HUES6 (cell line): ENCODE measurements around the gene USP48.

Experiments
- H3K27ac ChIP-seq: 2 replicates; pipeline ENCODE4 v1.7.0; 2013; ENCODE audit warnings: low read depth, mild to moderate bottlenecking, low read length, inconsistent platforms
- H3K27me3 ChIP-seq: 2 replicates; pipeline ENCODE4 v1.6.1; 2013; ENCODE audit warnings: low read length; ENCODE audit not compliant: control insufficient read depth, insufficient read depth
- H3K36me3 ChIP-seq: 2 replicates; pipeline ENCODE4 v1.6.1; 2013; ENCODE audit warnings: low read length; ENCODE audit not compliant: control insufficient read depth, insufficient read depth
- H3K4me1 ChIP-seq: 2 replicates; pipeline ENCODE4 v1.6.1; 2013; ENCODE audit warnings: low read length; ENCODE audit not compliant: control insufficient read depth, insufficient read depth
- H3K4me3 ChIP-seq: 2 replicates; pipeline ENCODE4 v1.5.1; 2013; ENCODE audit warnings: low read depth, low read length
- H3K9ac ChIP-seq: one replicate; pipeline ENCODE4 v1.6.1; 2013; ENCODE audit warnings: mild to moderate bottlenecking, low read length
- H3K9me3 ChIP-seq: 2 replicates; pipeline ENCODE4 v1.6.1; 2013; ENCODE audit warnings: low read depth, low read length; ENCODE audit not compliant: control insufficient read depth, insufficient read depth

USP48 gene

DNA sequence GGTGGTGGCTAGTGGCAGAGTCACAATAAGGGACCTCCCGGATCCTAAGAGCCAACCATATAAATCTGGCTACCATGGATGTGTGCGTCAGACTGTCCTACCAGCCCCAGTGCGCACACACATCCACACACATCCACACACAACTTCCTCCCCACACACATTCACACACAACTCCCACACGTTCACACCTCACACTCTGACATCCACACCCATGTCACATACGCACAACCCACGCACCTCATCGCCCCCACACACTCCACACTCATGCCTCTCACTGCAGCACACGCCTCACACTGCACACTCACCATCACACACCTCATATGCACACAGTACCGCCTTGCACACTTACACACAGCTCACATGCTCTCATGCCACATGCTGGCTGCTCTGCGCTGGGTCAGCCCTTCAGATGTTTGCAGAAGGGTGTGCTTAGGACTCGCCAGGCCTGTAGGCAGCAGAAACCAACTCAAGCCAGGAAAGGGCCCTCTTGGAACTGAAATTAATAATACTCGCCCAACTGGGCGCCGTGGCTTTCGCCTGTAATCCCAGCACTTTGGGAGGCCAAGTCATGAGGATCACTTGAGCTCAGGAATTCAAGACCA is 32.1 kb upstream of the USP48 start:
- no peak overlapping the region for H3K9ac ChIP-seq
- no peaks in the 10 kb centered on the region for H3K36me3 ChIP-seq
- H3K4me3 ChIP-seq: peak overlapping the region; percentile 68; the same call in 1 of the 2 replicates
- H3K27me3 ChIP-seq: peaks cover 5% of the 10 kb centered on the region; the same call in 1 of the 2 replicates
- no peaks in the 10 kb centered on the region for H3K9me3 ChIP-seq
- no peak overlapping the region for H3K27ac ChIP-seq
- H3K4me1 ChIP-seq: peaks cover 9% of the 10 kb centered on the region; the same call in 1 of the 2 replicates

DNA sequence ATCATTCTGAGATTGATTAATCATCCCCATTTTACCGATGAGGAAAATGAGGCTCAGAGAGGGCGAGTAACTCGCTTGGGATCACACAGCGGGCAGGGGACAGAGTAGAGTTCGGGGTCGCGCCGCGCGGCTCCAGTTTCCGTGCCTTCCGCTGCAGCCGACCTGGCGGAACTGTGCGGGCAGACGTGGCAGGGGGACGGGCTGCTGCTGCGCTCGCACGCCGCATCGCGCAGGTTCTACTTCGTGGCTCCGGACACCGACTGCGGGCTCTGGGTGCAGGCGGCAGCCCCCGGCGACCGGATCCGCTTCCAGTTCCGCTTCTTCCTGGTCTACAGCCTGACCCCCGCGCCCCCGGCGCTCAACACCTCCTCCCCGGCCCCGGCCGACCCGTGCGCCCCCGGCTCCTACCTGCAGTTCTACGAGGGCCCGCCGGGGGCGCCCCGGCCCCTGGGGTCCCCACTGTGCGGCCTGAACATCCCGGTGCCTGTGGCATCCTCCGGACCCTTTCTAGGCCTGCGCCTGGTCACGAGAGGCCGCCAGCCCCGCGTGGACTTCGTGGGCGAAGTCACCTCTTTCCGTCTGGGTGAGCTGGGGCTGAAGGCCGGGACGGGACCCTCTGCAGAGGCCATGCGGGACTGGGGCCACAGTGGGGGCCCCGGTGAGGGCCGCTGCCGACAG is 31.4 kb upstream of the USP48 start:
- Histone ChIP-seq H3K4me3 (peak overlapping the region; percentile 68), H3K9me3 (no peaks in the 10 kb centered on the region), H3K27ac (no peak overlapping the region), H3K9ac (peak overlapping the region; percentile 55), H3K36me3 (no peaks in the 10 kb centered on the region), H3K27me3 (peaks cover 5% of the 10 kb centered on the region; the same call in 1 of the 2 replicates), H3K4me1 (peaks cover 9% of the 10 kb centered on the region; the same call in 1 of the 2 replicates)

DNA sequence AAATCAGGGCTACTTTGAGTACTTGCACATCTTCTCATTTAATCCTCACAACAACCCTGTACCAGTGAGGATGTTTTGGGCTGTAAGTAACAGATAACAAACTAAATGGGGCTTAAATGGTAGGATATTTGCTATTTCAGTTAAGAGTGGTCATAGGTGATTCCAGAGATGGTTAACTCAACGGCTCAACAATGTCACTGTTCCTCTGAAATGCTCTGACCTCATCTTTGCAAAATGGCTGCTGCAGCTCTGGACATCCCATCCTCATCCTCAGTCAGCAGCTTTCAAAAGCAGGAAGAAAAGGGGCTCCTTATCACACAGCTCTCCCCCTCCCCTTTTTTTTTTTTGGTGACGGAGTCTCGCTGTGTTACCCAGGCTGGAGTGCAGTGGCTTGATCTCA is 30.6 kb upstream of the USP48 start:
- H3K27me3 ChIP-seq: peaks cover 5% of the 10 kb centered on the region; the same call in 1 of the 2 replicates
- H3K36me3 ChIP-seq: no peaks in the 10 kb centered on the region
- no peak overlapping the region for H3K9ac ChIP-seq
- H3K4me3 ChIP-seq: no peak overlapping the region
- H3K27ac ChIP-seq: no peak overlapping the region
- H3K9me3 ChIP-seq: no peaks in the 10 kb centered on the region
- H3K4me1 ChIP-seq: peaks cover 9% of the 10 kb centered on the region; the same call in 1 of the 2 replicates

DNA sequence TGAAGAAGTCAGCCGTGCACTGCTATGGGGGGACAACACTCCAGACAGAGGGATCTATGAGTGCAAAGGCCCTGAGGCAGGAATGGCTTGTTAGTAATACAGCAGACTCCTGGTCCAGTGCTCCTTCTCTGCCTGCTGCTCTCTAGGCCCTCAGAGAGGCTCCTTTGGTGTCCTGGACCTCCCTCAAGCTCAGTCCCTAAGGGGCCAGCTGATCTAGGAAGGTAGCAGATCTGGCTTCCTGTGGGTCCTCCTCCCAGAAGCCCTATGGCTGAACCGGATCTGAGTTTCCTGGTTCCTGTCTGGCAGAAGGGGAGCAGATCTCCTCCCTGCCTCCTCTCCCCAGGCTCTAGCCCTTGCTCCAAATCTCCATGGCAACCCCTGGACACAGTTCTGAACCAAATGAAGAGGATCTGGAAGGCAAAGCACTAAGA is 28.9 kb upstream of the USP48 start, which contains the start of gene LDLRAD2:
Gene LDLRAD2 (plus strand): TSS at position 391 of the 431 bp plus-strand sequence. CDS start 187 bp downstream, outside the sequence.
- no peak within 1 kb of the TSS for H3K4me3 ChIP-seq
- no peak within 1 kb of the TSS for H3K27ac ChIP-seq
- H3K27me3 ChIP-seq: peaks cover 5% of the 10 kb centered on the region; the same call in 1 of the 2 replicates
- H3K9me3 ChIP-seq: no peaks in the 10 kb centered on the region
- no peaks in the 10 kb centered on the region for H3K36me3 ChIP-seq
- peaks cover 6% of the 10 kb centered on the region; the same call in 1 of the 2 replicates for H3K4me1 ChIP-seq
- no peak within 1 kb of the TSS for H3K9ac ChIP-seq

DNA sequence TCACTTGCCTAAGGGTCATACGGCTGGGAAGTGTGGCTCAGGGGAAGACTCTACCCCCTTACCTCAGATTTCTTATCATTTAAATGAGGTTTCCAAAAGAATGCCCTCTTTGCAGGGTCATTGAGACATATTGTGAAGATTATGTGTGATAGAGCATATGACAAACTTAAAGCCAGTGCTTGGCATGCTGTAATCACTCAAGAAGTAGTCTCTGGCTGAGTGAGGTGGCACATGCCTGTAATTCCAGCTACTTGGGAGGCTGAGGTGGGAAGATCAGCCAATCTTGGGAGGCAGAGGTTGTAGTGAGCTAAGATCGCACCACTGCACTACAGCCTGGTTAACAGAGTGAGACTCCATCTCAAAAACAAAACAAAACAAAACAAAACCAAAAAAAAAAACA is 21.6 kb upstream of the USP48 start:
- Histone ChIP-seq H3K4me1 (no peaks in the 10 kb centered on the region), H3K9me3 (no peaks in the 10 kb centered on the region), H3K4me3 (no peak overlapping the region), H3K27ac (no peak overlapping the region), H3K36me3 (no peaks in the 10 kb centered on the region), H3K27me3 (no peaks in the 10 kb centered on the region), H3K9ac (no peak overlapping the region)

DNA sequence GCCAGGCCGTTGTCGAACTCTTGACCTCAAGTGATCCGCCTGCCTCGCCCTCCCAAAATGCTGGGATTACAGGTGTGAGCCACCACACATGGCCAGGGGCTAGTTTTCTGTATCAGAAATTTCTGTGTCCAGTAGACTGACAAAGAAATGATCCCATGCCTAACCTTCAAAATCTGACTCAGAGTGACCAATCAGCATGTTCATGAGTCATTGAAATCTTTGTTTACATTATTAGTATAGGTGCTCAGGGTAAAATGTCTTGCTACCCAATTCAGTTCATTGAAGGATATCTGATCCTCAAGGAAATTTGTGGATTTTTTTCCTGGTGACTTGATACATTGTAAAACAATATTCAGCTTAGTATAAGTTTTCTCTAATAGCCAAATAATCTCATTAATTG is 18.2 kb upstream of the USP48 start:
- H3K4me1 ChIP-seq: no peaks in the 10 kb centered on the region
- no peak overlapping the region for H3K27ac ChIP-seq
- H3K36me3 ChIP-seq: no peaks in the 10 kb centered on the region
- H3K27me3 ChIP-seq: no peaks in the 10 kb centered on the region
- H3K9ac ChIP-seq: no peak overlapping the region
- no peak overlapping the region for H3K4me3 ChIP-seq
- H3K9me3 ChIP-seq: no peaks in the 10 kb centered on the region

DNA sequence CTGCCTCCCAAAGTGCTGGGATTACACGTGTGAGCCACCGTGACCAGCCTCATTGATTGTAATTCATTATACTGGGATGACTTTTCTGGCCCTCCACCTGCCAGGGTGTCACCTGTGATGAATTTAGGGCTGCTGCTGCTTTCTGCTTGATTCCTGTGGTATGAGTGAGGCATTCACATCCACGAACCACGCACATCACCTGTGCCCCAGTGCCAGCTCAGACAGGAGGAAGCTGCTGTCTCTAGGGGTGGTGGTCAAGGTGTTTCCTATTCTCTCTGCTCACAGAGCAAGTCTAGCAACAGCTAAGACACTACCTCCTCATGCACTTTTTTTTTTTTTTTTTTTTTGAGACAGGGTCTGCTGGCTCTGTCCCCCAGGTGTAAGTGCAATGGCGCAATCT is 16.8 kb upstream of the USP48 start:
- no peak overlapping the region for H3K9ac ChIP-seq
- no peak overlapping the region for H3K27ac ChIP-seq
- no peaks in the 10 kb centered on the region for H3K4me1 ChIP-seq
- H3K4me3 ChIP-seq: no peak overlapping the region
- H3K9me3 ChIP-seq: peaks cover 5% of the 10 kb centered on the region
- no peaks in the 10 kb centered on the region for H3K27me3 ChIP-seq
- H3K36me3 ChIP-seq: no peaks in the 10 kb centered on the region

DNA sequence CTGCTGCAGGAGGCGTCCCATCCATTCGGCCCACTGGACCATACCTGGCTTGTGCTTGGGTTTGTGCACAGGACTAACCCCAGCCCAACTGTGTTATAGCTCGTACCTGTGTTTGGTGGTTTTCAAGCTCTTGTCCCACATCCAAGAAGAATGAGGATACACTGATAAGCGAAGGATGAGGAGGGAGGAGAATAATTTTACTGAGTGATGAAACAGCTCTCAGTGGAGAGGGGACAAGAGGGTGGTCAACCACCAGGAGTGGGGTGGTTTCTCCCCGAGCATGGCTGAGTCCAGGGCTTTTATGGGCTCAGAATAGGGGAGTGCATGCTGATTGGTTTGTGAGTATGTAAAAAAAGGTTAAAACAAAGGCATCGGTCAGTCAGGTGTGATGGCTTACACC is 12.1 kb upstream of the USP48 start:
- H3K36me3 ChIP-seq: no peaks in the 10 kb centered on the region
- 0 out of 2 replicates have a peak, but pooled peaks cover under 1% of the 10 kb centered on the region for H3K4me1 ChIP-seq
- no peak overlapping the region for H3K4me3 ChIP-seq
- H3K9me3 ChIP-seq: peaks cover 7% of the 10 kb centered on the region
- no peak overlapping the region for H3K9ac ChIP-seq
- no peaks in the 10 kb centered on the region for H3K27me3 ChIP-seq
- no peak overlapping the region for H3K27ac ChIP-seq

DNA sequence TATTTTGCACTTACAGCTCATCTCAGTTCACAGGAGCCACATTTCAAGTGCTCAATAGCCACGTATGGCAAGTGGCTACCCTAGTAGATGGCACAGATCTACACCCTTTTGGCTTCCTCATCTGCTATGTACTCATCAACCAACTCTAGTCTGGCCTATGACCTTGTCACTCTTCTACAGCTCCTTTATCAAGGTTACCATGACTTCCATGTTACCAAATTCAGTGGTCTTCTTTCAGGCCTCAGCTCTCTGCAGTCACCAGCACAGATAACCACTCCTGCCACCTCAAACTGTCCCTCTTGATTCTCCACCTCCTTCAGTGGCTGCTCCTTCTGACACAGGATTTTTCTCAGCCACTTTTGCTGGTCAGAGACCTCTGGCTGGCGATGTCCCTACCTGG is 11.7 kb upstream of the USP48 start:
- 0 out of 2 replicates have a peak, but pooled peaks cover 5% of the 10 kb centered on the region for H3K4me1 ChIP-seq
- H3K36me3 ChIP-seq: no peaks in the 10 kb centered on the region
- H3K9me3 ChIP-seq: peaks cover 7% of the 10 kb centered on the region
- H3K27me3 ChIP-seq: no peaks in the 10 kb centered on the region
- H3K27ac ChIP-seq: no peak overlapping the region
- no peak overlapping the region for H3K4me3 ChIP-seq
- no peak overlapping the region for H3K9ac ChIP-seq

DNA sequence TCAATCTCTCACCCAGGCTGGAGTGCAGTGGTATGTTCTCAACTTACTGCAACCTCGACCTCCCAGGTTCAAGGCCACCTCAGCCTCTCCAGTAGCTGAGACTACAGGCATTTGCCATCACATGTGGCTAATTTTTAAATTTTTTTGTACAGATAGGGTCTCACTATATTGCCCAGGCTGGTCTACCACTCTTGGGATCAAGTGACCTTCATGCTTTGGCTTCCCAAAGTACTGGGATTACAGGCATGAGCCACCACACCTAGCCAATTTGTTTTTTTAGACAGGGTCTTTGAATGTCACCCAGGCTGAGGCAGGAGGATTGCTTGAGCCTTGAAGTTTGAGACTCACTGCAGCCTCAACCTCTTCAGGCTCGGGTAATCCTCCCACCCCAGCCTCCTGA is 10.2 kb upstream of the USP48 start:
- H3K27me3 ChIP-seq: no peaks in the 10 kb centered on the region
- H3K27ac ChIP-seq: no peak overlapping the region
- 0 out of 2 replicates have a peak, but pooled peaks cover 5% of the 10 kb centered on the region for H3K4me1 ChIP-seq
- H3K36me3 ChIP-seq: no peaks in the 10 kb centered on the region
- H3K9ac ChIP-seq: no peak overlapping the region
- peaks cover 7% of the 10 kb centered on the region for H3K9me3 ChIP-seq
- H3K4me3 ChIP-seq: no peak overlapping the region

DNA sequence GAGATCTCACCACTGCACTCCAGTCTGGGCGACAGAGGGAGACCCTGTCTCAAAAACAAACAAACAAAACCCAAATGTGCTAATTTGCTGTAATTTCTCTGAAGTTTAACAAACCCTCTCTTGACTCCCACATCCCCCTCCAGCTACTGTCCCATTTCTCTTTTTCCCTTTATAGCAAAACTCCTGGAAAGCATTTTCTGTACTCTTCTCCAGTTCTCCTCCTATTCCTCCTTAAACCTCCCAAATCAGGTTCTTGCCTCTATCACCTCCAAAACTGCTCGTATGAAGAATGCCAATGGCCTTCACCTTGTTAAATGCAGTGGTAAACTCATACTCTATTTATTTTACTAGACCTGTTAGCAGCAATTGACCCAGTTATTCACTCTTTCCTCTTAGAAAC is 3.7 kb upstream of the USP48 start:
- H3K27ac ChIP-seq: no peak overlapping the region
- 0 out of 2 replicates have a peak, but pooled peaks cover 9% of the 10 kb centered on the region for H3K4me1 ChIP-seq
- H3K4me3 ChIP-seq: no peak overlapping the region
- H3K9me3 ChIP-seq: no peaks in the 10 kb centered on the region
- no peaks in the 10 kb centered on the region for H3K27me3 ChIP-seq
- H3K9ac ChIP-seq: no peak overlapping the region
- no peaks in the 10 kb centered on the region for H3K36me3 ChIP-seq
